H1 (cell line): ENCODE results near the gene WDFY4. TPM values are rescaled to one million over a fixed set of nuclear protein-coding genes. Genes with fewer than 3 reads are reported as not detected.

ENCODE experiments used
- CTCF ChIA-PET: fragments of 300-600 bp; sonication (Branson Sonifier 250); formaldehyde crosslinking; loops from one replicate; lab custom pipeline; 2021; ENCODE audit not compliant: partially characterized antibody; lab: Charles Lee
- POLR2A ChIA-PET: fragments of 300-600 bp; sonication (Branson Sonifier 250); formaldehyde crosslinking; loops from one replicate; lab custom pipeline; 2021; ENCODE audit warnings: inconsistent platforms; ENCODE audit not compliant: partially characterized antibody; lab: Charles Lee
- DNase-seq, 2 experiments: peaks; one replicate each; pipeline versions ENCODE4 v3.0.0 to v3.0.0-alpha.2; 2010 to 2022; ENCODE audit warnings: low spot score in 2 of 2, low read depth in 1 of 2, mixed read lengths in 1 of 2
- FAIRE-seq: peaks from 2 replicates; lab custom pipeline; 2011; peaks lifted over from hg19 to GRCh38; lab: Jason Lieb, UNC
- H2AFZ ChIP-seq: 2 replicates; pipeline ENCODE4 v1.8.1; 2012; ENCODE audit warnings: low read length, inconsistent platforms
- H2AK5ac ChIP-seq: 2 replicates; pipeline ENCODE4 v1.6.1; 2013; ENCODE audit warnings: low read depth, low read length
- H2BK120ac ChIP-seq: replicated peaks from 2 replicates; pipeline ENCODE3; 2013; ENCODE audit warnings: low read depth, low read length, inconsistent platforms
- H2BK12ac ChIP-seq: 2 replicates; pipeline ENCODE4 v1.6.1; 2013; ENCODE audit warnings: low read depth, low read length
- H2BK15ac ChIP-seq: 2 replicates; pipeline ENCODE4 v1.6.1; 2013; ENCODE audit warnings: low read length
- H2BK20ac ChIP-seq: 2 replicates; pipeline ENCODE4 v1.6.1; 2013; ENCODE audit warnings: low read length
- H2BK5ac ChIP-seq: 2 replicates; pipeline ENCODE4 v1.6.1; 2013; ENCODE audit warnings: low read depth, low read length
- H3K14ac ChIP-seq: 2 replicates; pipeline ENCODE4 v1.6.1; 2013; ENCODE audit warnings: inconsistent platforms; ENCODE audit not compliant: insufficient read length
- H3K18ac ChIP-seq: 2 replicates; pipeline ENCODE4 v1.6.1; 2013; ENCODE audit warnings: low read length; ENCODE audit errors: extremely low read depth
- H3K23ac ChIP-seq: 2 replicates; pipeline ENCODE4 v1.6.1; 2013; ENCODE audit warnings: inconsistent platforms; ENCODE audit not compliant: insufficient read length
- H3K23me2 ChIP-seq: 2 replicates; pipeline ENCODE4 v1.6.1; 2013; ENCODE audit warnings: low read depth, low read length
- H3K27ac ChIP-seq: 2 replicates; pipeline ENCODE4 v1.6.1; 2011; ENCODE audit warnings: low read depth, low read length, inconsistent platforms
- H3K27me3 ChIP-seq, 4 experiments: replicated peaks in 1 of 4; 1 replicate in 1 of 4; 2 replicates in 3 of 4; pipeline versions ENCODE4 v1.6.1 to v1.8.1; 2011 to 2013; ENCODE audit warnings: low read length in 3 of 4, mild to moderate bottlenecking in 3 of 4, inconsistent platforms in 2 of 4, mixed read lengths in 2 of 4, moderate library complexity in 1 of 4; ENCODE audit not compliant: control insufficient read depth in 3 of 4, insufficient read depth in 3 of 4; ENCODE audit errors: extremely low read depth in 1 of 4
- H3K36me3 ChIP-seq, 4 experiments: 2 replicates each; pipeline versions ENCODE4 v1.6.1 to v1.8.1; 2011 to 2013; ENCODE audit warnings: mild to moderate bottlenecking in 4 of 4, low read length in 3 of 4, moderate library complexity in 2 of 4, control low read depth in 1 of 4, inconsistent platforms in 1 of 4; ENCODE audit not compliant: insufficient read depth in 4 of 4, control insufficient read depth in 2 of 4
- H3K4ac ChIP-seq: replicated peaks from 2 replicates; pipeline ENCODE3; 2013; ENCODE audit warnings: low read length, low read depth, mixed read lengths, inconsistent platforms; ENCODE audit not compliant: insufficient read length
- H3K4me1 ChIP-seq, 4 experiments: replicated peaks in 1 of 4; 1 replicate in 1 of 4; 2 replicates in 3 of 4; pipeline versions ENCODE4 v1.6.1 to v1.8.1; 2011 to 2013; ENCODE audit warnings: low read length in 3 of 4, inconsistent platforms in 2 of 4, mixed read lengths in 1 of 4; ENCODE audit not compliant: insufficient read depth in 4 of 4, control insufficient read depth in 3 of 4
- H3K4me2 ChIP-seq, 2 experiments: 2 replicates each; pipeline versions ENCODE4 v1.6.1 to v1.8.1; 2011 to 2013; ENCODE audit warnings: low read depth in 2 of 2, low read length in 2 of 2, control low read depth in 1 of 2, inconsistent platforms in 1 of 2, mild to moderate bottlenecking in 1 of 2; ENCODE audit not compliant: insufficient read depth in 1 of 2
- H3K4me3 ChIP-seq, 4 experiments: fragments of 200-600, 300-600 bp in 1 of 4; sonication (generic), shearing (Covaris generic), sonication (Bioruptor Twin) in 1 of 4; 2 replicates each; pipeline versions ENCODE4 v1.5.1 to v1.8.1; 2011 to 2016; ENCODE audit warnings: low read length in 4 of 4, low read depth in 3 of 4, control low read depth in 2 of 4, inconsistent platforms in 2 of 4, mild to moderate bottlenecking in 2 of 4, mixed read lengths in 1 of 4, moderate library complexity in 1 of 4; ENCODE audit not compliant: insufficient read depth in 2 of 4; ENCODE audit errors: extremely low read depth in 1 of 4
- H3K56ac ChIP-seq: replicated peaks from 2 replicates; pipeline ENCODE3; 2013; ENCODE audit warnings: low read depth, mild to moderate bottlenecking, mixed read lengths, low read length, inconsistent platforms; ENCODE audit not compliant: insufficient read length
- H3K79me1 ChIP-seq: 2 replicates; pipeline ENCODE4 v1.6.1; 2013; ENCODE audit warnings: low read depth, low read length, control low read depth
- H3K79me2 ChIP-seq, 2 experiments: 2 replicates each; pipeline versions ENCODE4 v1.6.1 to v1.8.1; 2012 to 2013; ENCODE audit warnings: low read length in 2 of 2, mild to moderate bottlenecking in 2 of 2, inconsistent platforms in 1 of 2; ENCODE audit not compliant: insufficient read depth in 2 of 2, control insufficient read depth in 1 of 2
- H3K9ac ChIP-seq, 4 experiments: replicated peaks in 1 of 4; 1 replicate in 1 of 4; 2 replicates in 3 of 4; pipeline versions ENCODE4 v1.6.1 to v1.8.1; 2011 to 2013; ENCODE audit warnings: low read depth in 3 of 4, low read length in 3 of 4, control low read depth in 2 of 4, mild to moderate bottlenecking in 2 of 4, moderate library complexity in 2 of 4, inconsistent platforms in 1 of 4; ENCODE audit errors: extremely low read depth in 1 of 4
- H3K9me3 ChIP-seq, 2 experiments: 2 replicates each; pipeline versions ENCODE4 v1.6.1 to v1.8.1; 2012 to 2013; ENCODE audit warnings: mild to moderate bottlenecking in 2 of 2, moderate library complexity in 2 of 2, control low read depth in 1 of 2, inconsistent platforms in 1 of 2, low read depth in 1 of 2, low read length in 1 of 2, mixed read lengths in 1 of 2; ENCODE audit not compliant: insufficient read depth in 2 of 2
- H4K20me1 ChIP-seq, 2 experiments: replicated peaks in 1 of 2; 2 replicates each; pipeline versions ENCODE3 to v1.8.1; 2011 to 2013; ENCODE audit warnings: inconsistent platforms in 2 of 2, low read length in 2 of 2, mild to moderate bottlenecking in 1 of 2; ENCODE audit not compliant: insufficient read depth in 2 of 2, control insufficient read depth in 1 of 2
- H4K5ac ChIP-seq: 2 replicates; pipeline ENCODE4 v1.6.1; 2013; ENCODE audit warnings: low read length, low read depth, mixed read lengths, inconsistent platforms; ENCODE audit not compliant: insufficient read length
- H4K8ac ChIP-seq: 2 replicates; pipeline ENCODE4 v1.8.0; 2013; ENCODE audit warnings: mild to moderate bottlenecking, moderate library complexity, low read length, inconsistent platforms; ENCODE audit not compliant: insufficient read depth; ENCODE audit errors: extremely low read depth
- H4K91ac ChIP-seq: replicated peaks from 2 replicates; pipeline ENCODE3; 2013; ENCODE audit warnings: low read length, mixed read lengths, inconsistent platforms; ENCODE audit not compliant: insufficient read length
- RAD21 ChIP-seq, 2 experiments: IDR thresholded peaks in 1 of 2; conservative IDR thresholded peaks in 1 of 2; 2 replicates each; pipeline ENCODE4 v1.6.1; 2011; ENCODE audit warnings: low read depth in 2 of 2, low read length in 2 of 2, improper control_type of control experiment in 1 of 2, inconsistent platforms in 1 of 2, mild to moderate bottlenecking in 1 of 2, moderate library complexity in 1 of 2
- WGBS, 2 experiments: shearing (Covaris generic) in 1 of 2; methylation state at CpG; one replicate each; pipeline versions ENCODE4 v1.1.6 to v1.1.7; 2013 to 2015; ENCODE audit warnings: low lambda C conversion rate in 2 of 2, mixed read lengths in 2 of 2, inconsistent platforms in 1 of 2, low coverage in 1 of 2, missing lambda C conversion rate in 1 of 2; ENCODE audit not compliant: insufficient replicate concordance in 2 of 2, insufficient coverage in 1 of 2, insufficient read length in 1 of 2; ENCODE audit errors: extremely low coverage in 1 of 2, missing lambda C conversion rate in 1 of 2; 5-methylcytosine and 5-hydroxymethylcytosine counted together
- polyA plus RNA-seq, 7 experiments: library from polyadenylated mRNA; depleted of rRNA in 3 of 7; stranded (reverse) in 5 of 7; unstranded in 2 of 7; fragments of >200 nt in 5 of 7; fragments of 200-250 nt in 2 of 7; gene quantifications; 1 replicate in 5 of 7; 2 replicates in 1 of 7; 4 replicates in 1 of 7; pipeline versions ENCODE4 v1.2.1 to v1.2.3, GENCODE V29; 2011 to 2013; ENCODE audit warnings: missing spikeins in 2 of 7, mixed read lengths in 2 of 7
- total RNA-seq: library from RNA; stranded (reverse); fragmentation: NEBNext Ultra II Directional; extraction: Animal tissue kit (Norgen Biotek cat#: 25700); gene quantifications from 2 replicates; pipeline ENCODE4 v1.2.1, GENCODE V29; 2021

Gene WDFY4
- total and polyA plus RNA-seq, 2 of the 8 experiments (the other 6 are each of a cell fraction or from before 2014, with no cell fraction given): not detected

DNA sequence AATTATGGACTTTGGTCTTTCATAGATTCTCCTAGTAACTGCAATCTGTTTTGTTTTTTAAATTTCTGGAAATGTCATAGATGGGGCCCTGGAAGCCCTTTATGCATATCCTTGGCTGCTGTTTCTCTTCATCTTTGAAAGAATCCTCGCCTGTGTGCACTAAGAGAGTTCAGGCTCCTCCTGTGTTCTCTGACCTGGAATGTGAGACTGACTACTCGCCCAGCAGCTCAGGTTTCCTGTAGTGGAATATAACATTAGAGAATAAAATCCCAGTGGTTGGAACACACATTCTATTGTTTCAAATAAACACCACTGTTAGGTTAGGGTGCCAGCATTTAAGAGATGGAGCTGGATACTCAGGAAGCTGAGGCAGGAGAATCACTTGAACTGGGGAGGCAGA, 56.3 kb downstream of the WDFY4 start:
- no peaks in the 10 kb centered on the region for H3K9me3 ChIP-seq
- no peak overlapping the region for H3K4me2 ChIP-seq
- H4K8ac ChIP-seq: no peak overlapping the region
- FAIRE-seq (no peak), DNase-seq (no peak)
- H3K23me2 ChIP-seq: no peaks in the 10 kb centered on the region
- H3K27me3 ChIP-seq: no peaks in the 10 kb centered on the region
- ChIA-PET CTCF (interaction anchor here (0.6 to 1.6 kb wide), 6 partner anchors 10 to 133 kb away, joined by 3 to 5 read pairs (median 4); no protein-coding TSS in a partner anchor), POLR2A (interaction anchor here (1.5 kb wide), 1 partner anchor 83 kb away, joined by 5 read pairs; no protein-coding TSS in a partner anchor)
- H3K23ac ChIP-seq: no peak overlapping the region
- no peak overlapping the region for H2BK120ac ChIP-seq
- no peak overlapping the region for H2BK5ac ChIP-seq
- H3K9ac ChIP-seq: no peak overlapping the region
- H3K18ac ChIP-seq: no peak overlapping the region
- H4K20me1 ChIP-seq: no peaks in the 10 kb centered on the region
- no peak overlapping the region for H4K5ac ChIP-seq
- H2BK15ac ChIP-seq: no peak overlapping the region
- H3K4me3 ChIP-seq: no peak overlapping the region
- H4K91ac ChIP-seq: no peak overlapping the region
- H3K79me1 ChIP-seq: no peaks in the 10 kb centered on the region
- no peak overlapping the region for H3K14ac ChIP-seq
- no peaks in the 10 kb centered on the region for H3K36me3 ChIP-seq
- H3K27ac ChIP-seq: no peak overlapping the region
- no peaks in the 10 kb centered on the region; a peak in 1 of 7 replicates for H3K4me1 ChIP-seq
- no peak overlapping the region for H3K56ac ChIP-seq
- H2BK12ac ChIP-seq: no peak overlapping the region
- WGBS, 2 experiments: 79% methylated on average over 2 of the region's 2 CpGs; no CpG with 5 or more reads in 1 of the 2 experiments
- H2AK5ac ChIP-seq: no peak overlapping the region
- no peak overlapping the region for H3K4ac ChIP-seq
- no peaks in the 10 kb centered on the region for H3K79me2 ChIP-seq
- H2BK20ac ChIP-seq: no peak overlapping the region
- no peak overlapping the region for H2AFZ ChIP-seq
- no peak for TF ChIP-seq RAD21 (IDR thresholded peaks at IDR 0.05 in 1 of 2, conservative IDR thresholded peaks at IDR 0.05 in 1 of 2; ENCODE audit: low read depth in 2 of 2, low read length in 2 of 2)
